ENCODE measurements around the gene SLC17A9. TPM values are rescaled to one million over a fixed set of nuclear protein-coding genes. Genes with fewer than 3 reads are reported as not detected.
"Not testable (repeated sequence)": the region's sequence is repeated elsewhere in the genome, so short reads cannot be mapped to it uniquely, and the experiment has no call there.

SLC17A9 gene
- total RNA-seq, 1 donor from 2014 or later: 12.0 TPM

DNA sequence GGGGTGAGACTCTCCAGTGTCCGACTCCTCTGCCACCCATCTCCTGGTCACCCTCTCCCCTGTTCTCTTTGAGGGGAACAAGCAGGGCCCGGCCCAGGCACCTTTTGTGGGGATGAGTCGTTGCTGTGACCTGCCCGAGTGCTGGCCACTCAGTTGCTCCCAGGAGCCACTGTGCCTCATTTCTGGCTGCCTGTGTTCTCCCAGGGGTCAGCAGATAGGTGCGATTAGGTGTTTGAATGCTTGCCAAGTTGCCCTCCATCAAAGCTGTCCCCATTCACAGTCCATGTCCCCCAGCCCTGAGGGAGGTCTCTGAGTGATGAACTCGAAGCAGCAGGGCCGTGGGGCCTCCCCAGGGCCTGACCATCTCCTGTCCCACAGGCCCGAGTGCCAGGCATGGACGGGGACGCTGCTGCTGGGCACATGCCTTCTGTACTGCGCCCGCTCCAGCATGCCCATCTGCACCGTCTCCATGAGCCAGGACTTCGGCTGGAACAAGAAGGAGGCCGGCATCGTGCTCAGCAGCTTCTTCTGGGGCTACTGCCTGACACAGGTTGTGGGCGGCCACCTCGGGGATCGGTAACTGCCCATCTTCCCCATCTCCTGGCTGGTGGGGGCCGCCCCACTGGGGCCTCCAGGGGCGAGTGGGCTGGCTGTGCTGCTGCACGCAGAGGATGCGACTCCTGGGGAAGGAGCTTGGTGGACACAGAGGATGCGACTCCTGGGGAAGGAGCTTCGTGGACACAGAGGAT, 4.1 kb downstream of the SLC17A9 start:
- no peaks in the 10 kb centered on the region for H3K36me3 ChIP-seq (ENCODE audit: control insufficient read depth, insufficient read depth, low read length)
- TF ChIP-seq, protein P1, sequence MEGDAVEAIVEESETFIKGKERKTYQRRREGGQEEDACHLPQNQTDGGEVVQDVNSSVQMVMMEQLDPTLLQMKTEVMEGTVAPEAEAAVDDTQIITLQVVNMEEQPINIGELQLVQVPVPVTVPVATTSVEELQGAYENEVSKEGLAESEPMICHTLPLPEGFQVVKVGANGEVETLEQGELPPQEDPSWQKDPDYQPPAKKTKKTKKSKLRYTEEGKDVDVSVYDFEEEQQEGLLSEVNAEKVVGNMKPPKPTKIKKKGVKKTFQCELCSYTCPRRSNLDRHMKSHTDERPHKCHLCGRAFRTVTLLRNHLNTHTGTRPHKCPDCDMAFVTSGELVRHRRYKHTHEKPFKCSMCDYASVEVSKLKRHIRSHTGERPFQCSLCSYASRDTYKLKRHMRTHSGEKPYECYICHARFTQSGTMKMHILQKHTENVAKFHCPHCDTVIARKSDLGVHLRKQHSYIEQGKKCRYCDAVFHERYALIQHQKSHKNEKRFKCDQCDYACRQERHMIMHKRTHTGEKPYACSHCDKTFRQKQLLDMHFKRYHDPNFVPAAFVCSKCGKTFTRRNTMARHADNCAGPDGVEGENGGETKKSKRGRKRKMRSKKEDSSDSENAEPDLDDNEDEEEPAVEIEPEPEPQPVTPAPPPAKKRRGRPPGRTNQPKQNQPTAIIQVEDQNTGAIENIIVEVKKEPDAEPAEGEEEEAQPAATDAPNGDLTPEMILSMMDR (IDR thresholded peaks at IDR 0.05; ENCODE audit: insufficient read depth, low read length, poor library complexity, severe bottlenecking): no peak

DNA sequence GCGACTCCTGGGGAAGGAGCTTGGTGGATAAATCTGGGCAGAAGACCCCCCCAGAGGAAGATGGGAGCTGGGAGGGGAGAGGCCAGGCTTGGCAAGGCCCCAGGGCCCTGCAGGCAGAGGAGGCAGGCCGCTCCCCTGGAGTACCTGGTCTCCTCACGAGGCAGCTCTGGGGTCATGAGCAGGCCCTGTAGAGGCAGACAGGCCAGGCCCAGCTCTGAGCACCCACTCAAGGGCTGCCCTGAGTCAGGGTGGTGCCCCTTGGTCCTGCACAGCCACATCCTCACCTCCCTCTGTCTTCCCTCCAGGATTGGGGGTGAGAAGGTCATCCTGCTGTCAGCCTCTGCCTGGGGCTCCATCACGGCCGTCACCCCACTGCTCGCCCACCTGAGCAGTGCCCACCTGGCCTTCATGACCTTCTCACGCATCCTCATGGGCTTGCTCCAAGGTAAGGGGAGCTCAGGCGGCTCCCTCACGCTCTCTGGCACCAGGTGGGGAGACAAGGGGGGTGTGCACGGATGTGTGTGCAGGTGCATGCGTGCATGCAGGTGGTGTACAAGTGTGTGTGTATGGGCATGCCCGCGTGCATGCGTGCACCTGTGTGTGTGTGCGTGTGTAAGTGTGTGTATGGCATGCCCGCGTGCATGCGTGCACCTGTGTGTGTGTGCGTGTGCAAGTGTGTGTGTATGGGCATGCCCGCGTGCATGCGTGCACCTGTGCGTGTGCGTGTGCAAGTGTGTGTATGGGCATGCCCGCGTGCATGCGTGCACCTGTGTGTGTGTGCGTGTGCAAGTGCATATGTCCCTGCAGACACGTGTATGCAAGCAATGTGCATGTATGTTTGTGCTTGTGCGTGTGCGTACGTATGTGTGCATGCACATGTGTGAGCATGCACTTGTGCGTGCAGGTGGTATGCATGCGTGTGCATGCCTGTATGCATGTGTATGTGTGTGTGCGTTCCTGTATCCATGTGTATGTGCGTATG, 4.9 kb downstream of the SLC17A9 start:
- H3K4me3 ChIP-seq (ENCODE audit: low read depth, low read length): no peak overlapping the region
- no peak for DNase-seq (ENCODE audit: low read depth)
- H3K27me3 ChIP-seq (ENCODE audit: control insufficient read depth, insufficient read depth, low read length): no peaks in the 10 kb centered on the region
- TF ChIP-seq, protein P1 (IDR thresholded peaks at IDR 0.05; ENCODE audit: insufficient read depth, low read length, poor library complexity, severe bottlenecking): no peak
- H3K36me3 ChIP-seq (ENCODE audit: control insufficient read depth, insufficient read depth, low read length): no peaks in the 10 kb centered on the region

More for the DNA sequence above, 4.1 kb downstream of the SLC17A9 start:
- DNase-seq (ENCODE audit: low read depth): no peak
- H3K27me3 ChIP-seq (ENCODE audit: control insufficient read depth, insufficient read depth, low read length): no peaks in the 10 kb centered on the region
- no peak overlapping the region for H3K4me3 ChIP-seq (ENCODE audit: low read depth, low read length)

DNA sequence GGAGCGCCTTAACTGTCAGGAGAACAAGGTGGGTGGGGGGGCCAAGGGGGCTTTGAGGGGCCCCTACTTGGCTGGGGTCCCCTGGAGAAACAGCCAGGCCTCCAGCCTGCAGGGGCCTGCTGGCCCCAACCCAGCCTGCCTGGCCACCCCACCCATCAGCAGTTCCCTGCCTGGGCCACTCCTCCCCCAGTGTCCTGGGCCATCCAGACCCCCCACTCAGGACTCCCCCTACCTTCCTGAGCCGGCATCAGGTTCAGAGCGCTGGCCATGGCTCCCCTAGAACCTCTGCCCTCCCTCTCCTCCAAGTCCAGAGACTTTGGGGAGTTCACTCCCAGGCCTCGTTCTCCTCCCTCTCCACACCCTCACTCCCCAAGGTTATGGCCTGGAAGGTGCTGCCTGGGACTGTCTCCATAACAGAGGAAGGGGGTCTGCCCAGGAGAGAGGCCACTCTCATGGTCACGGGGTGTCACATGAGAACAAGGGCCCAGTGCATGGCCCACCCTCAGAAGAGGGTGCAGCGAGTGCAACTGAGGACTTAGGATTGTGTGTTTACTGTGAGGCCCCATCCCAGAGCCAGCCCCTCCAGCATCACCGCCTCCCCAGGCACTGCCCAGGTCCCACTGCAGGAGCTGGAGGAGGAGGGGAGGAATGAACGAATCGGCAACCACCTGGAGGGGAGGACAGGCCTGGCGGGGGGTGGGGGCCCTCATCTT, 6.0 kb downstream of the SLC17A9 start:
- Histone ChIP-seq H3K27me3 (ENCODE audit: control insufficient read depth, insufficient read depth, low read length) (no peaks in the 10 kb centered on the region), H3K36me3 (ENCODE audit: control insufficient read depth, insufficient read depth, low read length) (no peaks in the 10 kb centered on the region), H3K4me3 (ENCODE audit: low read depth, low read length) (no peak overlapping the region)
- TF ChIP-seq, protein P1 (IDR thresholded peaks at IDR 0.05; ENCODE audit: insufficient read depth, low read length, poor library complexity, severe bottlenecking): no peak
- DNase-seq (ENCODE audit: low read depth): no peak

DNA sequence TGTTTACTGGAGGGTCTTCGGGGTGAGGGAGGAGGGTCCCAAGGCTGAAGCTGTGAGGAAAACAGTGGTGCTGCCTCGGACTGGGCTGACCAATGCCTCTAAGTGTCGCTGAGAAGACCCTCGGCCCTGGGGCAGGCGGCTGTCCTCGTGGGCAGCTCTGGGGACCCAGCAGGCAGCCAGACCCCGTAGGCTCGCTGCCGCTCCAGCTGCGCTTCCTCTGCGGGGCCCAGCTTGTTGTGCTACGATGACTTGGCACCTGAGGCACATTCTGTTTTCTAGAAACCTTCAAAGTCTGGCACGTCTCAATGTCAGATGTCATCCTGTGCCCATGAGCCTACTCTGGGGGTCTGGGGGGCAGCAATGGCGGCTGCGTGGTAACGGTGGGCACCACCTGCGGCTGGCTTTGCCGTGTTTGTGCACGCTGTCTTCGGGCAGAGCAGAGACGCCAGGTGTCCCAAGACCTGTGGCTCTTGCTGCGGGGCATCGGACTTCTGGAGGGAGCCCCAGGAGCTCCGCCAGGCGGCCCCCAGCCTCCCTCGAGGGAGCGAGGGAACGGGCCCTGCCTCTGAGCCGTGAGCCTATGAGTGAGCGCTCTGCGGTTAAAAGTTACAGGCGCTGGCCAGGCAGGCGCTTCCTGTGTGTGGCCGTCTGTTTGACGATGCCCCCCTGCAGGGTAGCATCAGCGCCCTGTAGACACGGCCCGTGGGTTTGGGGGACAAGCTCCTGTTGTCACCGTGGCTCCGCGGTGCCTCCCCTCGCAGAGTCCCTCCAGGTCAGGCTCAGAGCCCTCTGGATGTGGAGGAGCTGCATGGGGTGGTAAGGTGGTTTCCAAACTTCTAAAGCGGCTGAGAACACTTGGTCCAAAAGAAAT, 6.8 kb downstream of the SLC17A9 start:
- TF ChIP-seq, protein P1 (IDR thresholded peaks at IDR 0.05; ENCODE audit: insufficient read depth, low read length, poor library complexity, severe bottlenecking): no peak

DNA sequence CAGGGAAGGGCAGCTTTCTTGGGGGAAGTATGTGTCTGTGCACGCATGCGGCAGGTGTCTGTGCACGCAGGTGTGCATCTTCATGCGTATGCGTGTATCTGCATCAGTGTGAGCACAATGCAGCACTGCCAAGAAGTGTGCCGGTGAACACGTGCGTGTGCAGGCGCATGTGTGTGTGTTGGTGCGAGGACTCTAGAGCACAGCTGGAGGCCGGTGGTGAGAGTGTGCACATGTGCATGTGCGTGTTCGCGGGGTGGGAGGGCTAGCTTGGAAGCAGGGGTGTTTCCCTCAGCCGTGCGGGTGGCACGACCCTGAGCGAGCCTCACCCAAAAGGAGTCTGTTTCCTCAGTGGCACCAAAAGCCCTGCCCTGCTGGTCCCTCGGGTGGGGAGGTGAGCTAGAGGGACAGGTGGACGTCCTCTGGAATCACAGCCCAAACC, 7.5 kb downstream of the SLC17A9 start:
- TF ChIP-seq, protein P1 (IDR thresholded peaks at IDR 0.05; ENCODE audit: insufficient read depth, low read length, poor library complexity, severe bottlenecking): no peak

More for the DNA sequence above, 6.8 kb downstream of the SLC17A9 start:
- Histone ChIP-seq H3K27me3 (ENCODE audit: control insufficient read depth, insufficient read depth, low read length) (no peaks in the 10 kb centered on the region), H3K36me3 (ENCODE audit: control insufficient read depth, insufficient read depth, low read length) (no peaks in the 10 kb centered on the region), H3K4me3 (ENCODE audit: low read depth, low read length) (no peak overlapping the region)
- no peak for DNase-seq (ENCODE audit: low read depth)

DNA sequence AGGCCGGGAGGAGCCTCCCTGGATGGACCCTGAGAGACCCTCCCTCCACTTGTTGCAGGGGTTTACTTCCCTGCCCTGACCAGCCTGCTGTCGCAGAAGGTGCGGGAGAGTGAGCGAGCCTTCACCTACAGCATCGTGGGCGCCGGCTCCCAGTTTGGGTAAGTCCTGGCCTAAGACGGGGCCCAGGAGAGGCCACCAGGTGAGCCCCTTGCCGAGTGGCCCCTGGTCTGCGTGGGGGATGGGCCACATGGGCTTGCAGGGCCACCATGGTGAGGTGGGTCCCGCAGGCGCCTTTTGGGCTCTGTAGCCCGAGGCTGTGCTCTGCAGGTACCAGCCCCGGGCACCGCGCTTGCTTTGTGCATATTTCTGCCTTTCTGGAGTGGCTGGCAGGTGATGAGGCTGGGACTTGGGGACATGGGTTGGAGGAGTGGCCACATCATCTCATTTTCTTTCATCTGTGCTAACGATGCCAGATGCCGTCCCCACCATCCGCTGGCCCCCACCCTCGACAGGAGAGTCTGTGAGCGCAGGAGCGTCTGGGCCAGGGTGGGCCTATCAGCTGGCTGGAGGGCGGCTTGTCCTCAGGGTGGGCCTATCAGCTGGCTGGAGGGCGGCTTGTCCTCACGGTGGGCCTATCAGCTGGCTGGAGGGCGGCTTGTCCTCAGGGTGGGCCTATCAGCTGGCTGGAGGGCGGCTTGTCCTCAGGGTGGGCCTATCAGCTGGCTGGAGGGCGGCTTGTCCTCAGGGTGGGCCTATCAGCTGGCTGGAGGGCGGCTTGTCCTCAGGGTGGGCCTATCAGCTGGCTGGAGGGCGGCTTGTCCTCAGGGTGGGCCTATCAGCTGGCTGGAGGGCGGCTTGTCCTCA, 8.2 kb downstream of the SLC17A9 start:
- H3K36me3 ChIP-seq (ENCODE audit: control insufficient read depth, insufficient read depth, low read length); DNase-seq (ENCODE audit: low read depth); H3K4me3 ChIP-seq (ENCODE audit: low read depth, low read length); H3K27me3 ChIP-seq (ENCODE audit: control insufficient read depth, insufficient read depth, low read length): not testable (repeated sequence)

More for the DNA sequence above, 7.5 kb downstream of the SLC17A9 start:
- DNase-seq (ENCODE audit: low read depth): no peak
- Histone ChIP-seq H3K36me3 (ENCODE audit: control insufficient read depth, insufficient read depth, low read length) (no peaks in the 10 kb centered on the region), H3K4me3 (ENCODE audit: low read depth, low read length) (no peak overlapping the region), H3K27me3 (ENCODE audit: control insufficient read depth, insufficient read depth, low read length) (no peaks in the 10 kb centered on the region)
